HCT116 (cell line): ENCODE data around the gene AKAP5. TPM values are rescaled to one million over a fixed set of nuclear protein-coding genes. Genes with fewer than 3 reads are reported as not detected.
A peak's percentile ranks its signal among the peaks of the same experiment; 100 is the strongest.

Source experiments
- ATAC-seq: fragments of 200-7000 bp; cut with Tn5 transposase; 2 replicates; pipeline ENCODE4 v1.9.1; 2020; ENCODE audit warnings: mild to moderate bottlenecking, moderate library complexity
- BruUV-seq: library from RNA; stranded (reverse); fragments of 400-500 nt; replicated peaks from 2 replicates; lab custom pipeline; 2021; lab: Mats Ljungman, UMichigan
- CTCF ChIA-PET: fragments of 300-600 bp; sonication (Branson Sonifier 250); formaldehyde crosslinking; loops from one replicate; lab custom pipeline; 2021; ENCODE audit warnings: antibody characterized with exemption; lab: Charles Lee
- POLR2A ChIA-PET: fragments of 300-600, 350-600 bp; sonication (Branson Sonifier 250); formaldehyde crosslinking; loops from one replicate; lab custom pipeline; 2021; ENCODE audit warnings: antibody characterized with exemption; lab: Charles Lee
- RAD21 ChIA-PET, 2 experiments: fragments of 300-600 bp; sonication (Branson Sonifier 250); formaldehyde crosslinking; loops; one replicate each; lab custom pipeline; 2023; ENCODE audit warnings: low total read pairs in 2 of 2; ENCODE audit not compliant: uncharacterized antibody in 2 of 2, unreplicated experiment in 2 of 2, low non-redundant PET in 1 of 2; lab: Charles Lee
- DNase-seq: peaks from one replicate; pipeline ENCODE4 v3.0.0-alpha.2; 2010; ENCODE audit warnings: low read depth, low spot score
- H2AFZ ChIP-seq: fragments of 200-600 bp; shearing (Covaris generic), sonication (generic); 2 replicates; pipeline ENCODE4 v1.6.1; 2017; ENCODE audit warnings: low read depth, mixed run types, mixed read lengths, antibody characterized with exemption, low read length; ENCODE audit not compliant: poor library complexity, severe bottlenecking
- H3K27ac ChIP-seq: 2 replicates; pipeline ENCODE4 v1.5.1; 2012; ENCODE audit warnings: low read depth, low read length
- H3K27me3 ChIP-seq: fragments of 200-600 bp; sonication (generic); 2 replicates; pipeline ENCODE4 v1.6.1; 2016; ENCODE audit warnings: mixed run types, low read length, mixed read lengths; ENCODE audit not compliant: insufficient read depth
- H3K36me3 ChIP-seq, 2 experiments: fragments of 200-500 bp in 1 of 2; fragments of 200-600 bp in 1 of 2; sonication (Bioruptor generic) in 1 of 2; sonication (generic) in 1 of 2; 2 replicates each; pipeline versions ENCODE4 v1.5.1 to v1.6.1; 2014 to 2016; ENCODE audit warnings: low read length in 2 of 2, inconsistent platforms in 1 of 2, mixed read lengths in 1 of 2, mixed run types in 1 of 2; ENCODE audit not compliant: insufficient read depth in 2 of 2, control insufficient read depth in 1 of 2
- H3K4me1 ChIP-seq, 2 experiments: fragments of 200-600 bp in 1 of 2; sonication (generic) in 1 of 2; 2 replicates each; pipeline versions ENCODE4 v1.5.1 to v1.6.1; 2012 to 2017; ENCODE audit warnings: low read length in 2 of 2, inconsistent platforms in 1 of 2, mild to moderate bottlenecking in 1 of 2, mixed read lengths in 1 of 2, mixed run types in 1 of 2, moderate library complexity in 1 of 2; ENCODE audit not compliant: insufficient read depth in 2 of 2, control insufficient read depth in 1 of 2
- H3K4me2 ChIP-seq: fragments of 200-600 bp; sonication (generic); 2 replicates; pipeline ENCODE4 v1.6.1; 2017; ENCODE audit warnings: mixed run types, low read length, mixed read lengths
- H3K4me3 ChIP-seq, 2 experiments: fragments of 200-600 bp in 1 of 2; sonication (generic) in 1 of 2; replicated peaks in 1 of 2; 2 replicates each; pipeline ENCODE4 v1.5.1; 2011 to 2016; ENCODE audit warnings: low read length in 2 of 2, control low read depth in 1 of 2, low read depth in 1 of 2, mild to moderate bottlenecking in 1 of 2, mixed read lengths in 1 of 2, mixed run types in 1 of 2
- H3K79me2 ChIP-seq: fragments of 200-600 bp; sonication (generic); 2 replicates; pipeline ENCODE4 v1.6.1; 2017; ENCODE audit warnings: mild to moderate bottlenecking, mixed run types, low read length, moderate library complexity, mixed read lengths; ENCODE audit not compliant: insufficient read depth
- H3K9ac ChIP-seq: fragments of 200-600 bp; sonication (generic); 2 replicates; pipeline ENCODE4 v1.6.1; 2016; ENCODE audit warnings: low read length, mixed read lengths
- H3K9me2 ChIP-seq: fragments of 200-600 bp; sonication (generic), shearing (Covaris generic); 2 replicates; pipeline ENCODE4 v1.6.1; 2017; ENCODE audit warnings: mixed run types, mild to moderate bottlenecking, moderate library complexity; ENCODE audit not compliant: insufficient read depth
- H3K9me3 ChIP-seq, 2 experiments: fragments of 200-500 bp in 1 of 2; fragments of 200-600 bp in 1 of 2; sonication (Bioruptor generic) in 1 of 2; sonication (generic) in 1 of 2; 2 replicates each; pipeline ENCODE4 v1.6.1; 2014 to 2017; ENCODE audit warnings: low read length in 2 of 2, mixed read lengths in 2 of 2, inconsistent platforms in 1 of 2, low read depth in 1 of 2, mild to moderate bottlenecking in 1 of 2, mixed run types in 1 of 2, moderate library complexity in 1 of 2; ENCODE audit not compliant: control insufficient read depth in 1 of 2, insufficient read depth in 1 of 2
- H4K20me1 ChIP-seq: fragments of 200-600 bp; sonication (generic), shearing (Covaris generic); 2 replicates; pipeline ENCODE4 v1.6.1; 2017; ENCODE audit warnings: mixed run types, mild to moderate bottlenecking, moderate library complexity; ENCODE audit not compliant: insufficient read depth
- POLR2AphosphoS5 ChIP-seq: IDR thresholded peaks from 2 replicates; pipeline ENCODE4 v1.6.1; 2011; ENCODE audit warnings: mild to moderate bottlenecking, low read depth, low read length, moderate library complexity
- RAD21 ChIP-seq: IDR thresholded peaks from 2 replicates; pipeline ENCODE4 v1.6.1; 2012; ENCODE audit warnings: low read depth, mild to moderate bottlenecking
- SP1 ChIP-seq: IDR thresholded peaks from 2 replicates; pipeline ENCODE4 v1.6.1; 2012; ENCODE audit warnings: low read depth
- TCF7L2 ChIP-seq: IDR thresholded peaks from 2 replicates; pipeline ENCODE4 v1.7.0; 2011; ENCODE audit warnings: borderline replicate concordance, inconsistent platforms; ENCODE audit not compliant: insufficient read depth, insufficient read length; ENCODE audit errors: extremely low read depth
- YY1 ChIP-seq: IDR thresholded peaks from 2 replicates; pipeline ENCODE4 v1.6.1; 2011; ENCODE audit warnings: low read length, low read depth, moderate library complexity, mild to moderate bottlenecking; ENCODE audit not compliant: insufficient replicate concordance; ENCODE audit errors: extremely low read depth
- ZFX ChIP-seq: fragments of 450-650 bp; IDR thresholded peaks from 2 replicates; pipeline ENCODE4 v1.6.1; 2017
- intact Hi-C: fragments of 100-400 bp; cut with micrococcal nuclease; formaldehyde crosslinking; loops from 2 replicates; pipeline ENCODE4 v1.10.0; 2022
- total RNA-seq: library from RNA; stranded (reverse); gene quantifications from one replicate; pipeline ENCODE4 v1.2.1, GENCODE V29; 2021; ENCODE audit not compliant: unreplicated experiment
- TF ChIP-seq, protein P1 (sequence below), 3 experiments: fragments of 200-600 bp in 1 of 3; sonication (generic) in 1 of 3; IDR thresholded peaks in 2 of 3; conservative IDR thresholded peaks in 1 of 3; 2 replicates each; pipeline ENCODE4 v1.5.1; 2012 to 2017; ENCODE audit warnings: low read depth in 2 of 3, low read length in 2 of 3, antibody characterized with exemption in 1 of 3, borderline replicate concordance in 1 of 3, control low read depth in 1 of 3, mild to moderate bottlenecking in 1 of 3, mixed read lengths in 1 of 3, mixed run types in 1 of 3, moderate library complexity in 1 of 3; ENCODE audit not compliant: insufficient read depth in 1 of 3
- TF ChIP-seq, protein P2 (sequence below): IDR thresholded peaks from 2 replicates; pipeline ENCODE4 v1.6.1; 2012

Gene AKAP5
- total RNA-seq, 1 experiment from 2014 or later, result 0.54 TPM

DNA sequence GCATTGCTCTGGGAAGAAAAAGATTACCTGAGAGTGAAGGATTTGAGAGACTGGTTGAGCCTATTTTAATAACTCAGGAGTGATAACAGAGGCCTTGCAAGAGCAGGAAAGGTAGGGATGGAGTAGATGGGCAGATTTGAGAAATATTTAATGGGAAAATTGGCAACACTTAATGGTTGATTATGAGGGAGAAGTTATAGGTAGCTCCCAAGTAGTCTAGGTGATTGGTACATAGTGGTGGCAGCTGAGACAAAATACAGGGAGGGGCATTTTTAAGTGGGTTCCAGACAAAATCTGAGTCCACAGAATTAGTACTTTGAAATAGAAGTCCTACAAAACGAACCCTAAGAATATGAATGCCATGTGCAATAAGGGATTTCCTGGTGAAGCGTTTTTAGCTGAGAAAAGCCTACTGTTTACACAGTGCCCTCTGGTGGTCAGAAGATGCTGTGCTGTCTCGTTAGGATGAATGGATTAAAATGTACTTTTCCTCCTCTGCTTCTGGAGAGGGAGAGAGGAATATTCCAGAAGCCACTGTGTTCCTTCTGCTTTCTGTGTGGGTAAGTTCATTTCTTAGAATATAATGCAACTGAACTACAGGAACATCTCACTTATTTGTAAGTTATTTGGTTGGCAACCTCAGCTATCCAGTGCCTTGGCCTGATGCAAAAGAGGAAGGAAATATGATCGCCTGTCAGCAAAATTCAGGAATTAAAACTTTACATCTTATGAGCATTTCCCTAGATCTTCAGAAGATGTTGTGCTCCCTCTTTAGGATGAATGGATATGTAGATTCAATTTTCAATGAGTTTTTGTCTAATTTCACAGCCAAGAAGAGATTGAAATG is 45.7 kb downstream of the AKAP5 start:
- H3K9ac ChIP-seq, result no peak overlapping the region
- BruUV-seq, result no TSS peak
- no peaks in the 10 kb centered on the region for H3K27me3 ChIP-seq
- ChIA-PET CTCF (interaction anchor here (0.5 to 2.5 kb wide), 15 partner anchors 8 to 329 kb away, joined by 3 to 17 read pairs (median 4); no protein-coding TSS in a partner anchor), RAD21 (interaction anchor here (0.5 to 1.2 kb wide), 4 partner anchors 32 to 650 kb away, joined by 3 to 7 read pairs (median 4); no protein-coding TSS in a partner anchor), POLR2A (no interaction called here)
- no peak overlapping the region for H2AFZ ChIP-seq
- peaks cover 93% of the 10 kb centered on the region for H3K79me2 ChIP-seq
- peak overlapping the region; percentile 30 for H3K4me2 ChIP-seq
- intact Hi-C loops, result loop anchor here (2.0 to 10.0 kb wide), 2 partner anchors 124 to 166 kb away; no protein-coding TSS in a partner anchor
- H3K4me1 ChIP-seq, result peaks cover 15 to 36% of the 10 kb centered on the region in 2 experiments; a peak in 3 of 4 replicates
- TF ChIP-seq YY1 (peak; percentile 18), POLR2AphosphoS5 (no peak)
- TF ChIP-seq, protein P1, sequence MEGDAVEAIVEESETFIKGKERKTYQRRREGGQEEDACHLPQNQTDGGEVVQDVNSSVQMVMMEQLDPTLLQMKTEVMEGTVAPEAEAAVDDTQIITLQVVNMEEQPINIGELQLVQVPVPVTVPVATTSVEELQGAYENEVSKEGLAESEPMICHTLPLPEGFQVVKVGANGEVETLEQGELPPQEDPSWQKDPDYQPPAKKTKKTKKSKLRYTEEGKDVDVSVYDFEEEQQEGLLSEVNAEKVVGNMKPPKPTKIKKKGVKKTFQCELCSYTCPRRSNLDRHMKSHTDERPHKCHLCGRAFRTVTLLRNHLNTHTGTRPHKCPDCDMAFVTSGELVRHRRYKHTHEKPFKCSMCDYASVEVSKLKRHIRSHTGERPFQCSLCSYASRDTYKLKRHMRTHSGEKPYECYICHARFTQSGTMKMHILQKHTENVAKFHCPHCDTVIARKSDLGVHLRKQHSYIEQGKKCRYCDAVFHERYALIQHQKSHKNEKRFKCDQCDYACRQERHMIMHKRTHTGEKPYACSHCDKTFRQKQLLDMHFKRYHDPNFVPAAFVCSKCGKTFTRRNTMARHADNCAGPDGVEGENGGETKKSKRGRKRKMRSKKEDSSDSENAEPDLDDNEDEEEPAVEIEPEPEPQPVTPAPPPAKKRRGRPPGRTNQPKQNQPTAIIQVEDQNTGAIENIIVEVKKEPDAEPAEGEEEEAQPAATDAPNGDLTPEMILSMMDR (IDR thresholded peaks at IDR 0.05 in 2 of 3, conservative IDR thresholded peaks at IDR 0.05 in 1 of 3; ENCODE audit: borderline replicate concordance in 1 of 3, insufficient read depth in 1 of 3, low read depth in 2 of 3, low read length in 2 of 3), result peak in 2 of 3 experiments; percentile 89 to 95; a peak in 4 of 6 replicates
- H3K36me3 ChIP-seq, result no peaks in the 10 kb centered on the region
- DNase-seq (peak; percentile 56), ATAC-seq (peak; percentile 82)
- no peak overlapping the region for H3K4me3 ChIP-seq
- H3K27ac ChIP-seq, result no peak overlapping the region; the same call in 1 of the 2 replicates
- H4K20me1 ChIP-seq, result 0 out of 2 replicates have a peak, but pooled peaks cover 3% of the 10 kb centered on the region
- no peaks in the 10 kb centered on the region for H3K9me3 ChIP-seq
- no peaks in the 10 kb centered on the region for H3K9me2 ChIP-seq

DNA sequence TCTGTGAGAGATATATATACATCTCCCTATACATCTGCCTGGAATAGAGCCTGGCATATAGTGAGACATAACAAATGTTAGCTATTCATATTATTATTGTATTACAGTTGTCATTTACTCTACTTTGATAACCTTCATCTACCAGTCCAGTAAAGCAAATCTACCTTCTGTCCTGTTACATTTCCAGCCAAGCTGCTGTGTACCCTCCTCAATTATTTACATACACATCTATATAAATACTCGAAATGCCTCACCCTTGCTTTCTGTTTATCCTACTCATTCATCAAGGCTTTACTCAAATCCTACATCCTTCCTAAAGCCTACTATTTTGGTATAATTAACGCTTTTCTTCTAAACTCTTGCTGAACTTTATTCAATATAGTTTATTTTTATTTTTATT is 48.0 kb downstream of the AKAP5 start:
- ChIA-PET POLR2A (no interaction called here), RAD21 (no interaction called here), CTCF (no interaction called here)
- Histone ChIP-seq H3K9ac (no peak overlapping the region), H3K36me3 (no peaks in the 10 kb centered on the region), H3K4me3 (no peak overlapping the region), H3K4me1 (peaks cover 15 to 24% of the 10 kb centered on the region in 2 experiments; a peak in 3 of 4 replicates), H3K27ac (no peak overlapping the region), H3K27me3 (no peaks in the 10 kb centered on the region), H3K4me2 (no peak overlapping the region), H3K9me2 (no peaks in the 10 kb centered on the region), H2AFZ (no peak overlapping the region), H3K9me3 (no peaks in the 10 kb centered on the region), H3K79me2 (peaks cover 90% of the 10 kb centered on the region), H4K20me1 (0 out of 2 replicates have a peak, but pooled peaks cover 3% of the 10 kb centered on the region)
- BruUV-seq, result no TSS peak
- DNase-seq (no peak), ATAC-seq (no peak)
- no peak for TF ChIP-seq SP1
- no peak for TF ChIP-seq ZFX
- TF ChIP-seq RAD21, result no peak
- TF ChIP-seq, protein P2, sequence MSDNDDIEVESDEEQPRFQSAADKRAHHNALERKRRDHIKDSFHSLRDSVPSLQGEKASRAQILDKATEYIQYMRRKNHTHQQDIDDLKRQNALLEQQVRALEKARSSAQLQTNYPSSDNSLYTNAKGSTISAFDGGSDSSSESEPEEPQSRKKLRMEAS, result no peak
- TF ChIP-seq TCF7L2, result no peak
- intact Hi-C loops, result loop anchor here (10.0 kb wide), 1 partner anchor 122 kb away; no protein-coding TSS in a partner anchor
